ENCODE results near the gene ZDHHC12.
"Not testable (repeated sequence)": the region's sequence is repeated elsewhere in the genome, so short reads cannot be mapped to it uniquely, and the experiment has no call there.

The ZDHHC12 gene

DNA sequence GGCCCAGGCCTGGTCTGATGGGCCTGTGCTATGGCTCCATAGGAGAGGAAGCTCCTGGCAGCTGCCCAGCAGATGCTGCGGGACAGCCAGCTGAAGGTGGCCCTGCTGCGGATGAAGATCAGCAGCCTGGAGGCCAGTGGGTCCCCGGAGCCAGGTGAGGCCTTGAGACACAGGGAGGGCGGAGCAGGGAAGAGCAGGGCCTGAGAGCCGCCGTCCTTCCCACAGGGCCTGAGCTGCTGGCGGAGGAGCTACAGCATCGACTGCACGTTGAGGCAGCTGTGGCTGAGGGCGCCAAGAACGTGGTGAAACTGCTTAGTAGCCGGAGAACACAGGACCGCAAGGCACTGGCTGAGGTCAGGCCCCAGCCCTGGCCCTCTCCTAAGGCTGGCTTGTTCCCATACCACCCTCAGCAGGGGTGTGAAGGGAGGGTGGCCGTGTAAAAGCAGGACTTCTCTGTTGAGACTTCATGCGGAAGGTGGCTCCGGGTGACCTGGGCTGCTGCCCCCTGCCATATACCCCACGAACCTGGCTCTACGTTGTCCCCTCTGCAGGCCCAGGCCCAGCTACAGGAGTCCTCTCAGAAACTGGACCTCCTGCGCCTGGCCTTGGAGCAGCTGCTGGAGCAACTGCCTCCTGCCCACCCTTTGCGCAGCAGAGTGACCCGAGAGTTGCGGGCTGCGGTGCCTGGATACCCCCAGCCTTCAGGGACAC, 17.1 kb downstream of the ZDHHC12 start:
- no peak for DNase-seq

DNA sequence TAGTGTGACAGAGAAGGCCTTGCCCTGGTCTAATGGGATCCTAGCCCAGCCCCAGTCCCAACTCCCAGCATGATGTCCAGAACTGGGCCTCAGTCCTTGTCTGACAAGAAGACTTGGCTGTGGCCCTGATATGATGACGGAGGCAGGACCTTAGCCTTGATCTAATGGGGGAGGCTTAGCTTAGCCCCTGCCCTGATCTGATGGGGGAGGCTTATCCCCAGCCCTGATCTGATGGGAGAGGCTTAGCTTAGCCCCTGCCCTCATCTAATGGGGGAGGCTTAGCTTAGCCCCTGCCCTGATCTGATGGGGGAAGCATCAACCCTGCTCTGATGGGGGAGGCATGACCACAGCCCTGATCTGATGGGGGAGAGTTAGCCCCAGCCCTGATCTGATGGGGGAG, 17.9 kb downstream of the ZDHHC12 start:
- DNase-seq: no peak

DNA sequence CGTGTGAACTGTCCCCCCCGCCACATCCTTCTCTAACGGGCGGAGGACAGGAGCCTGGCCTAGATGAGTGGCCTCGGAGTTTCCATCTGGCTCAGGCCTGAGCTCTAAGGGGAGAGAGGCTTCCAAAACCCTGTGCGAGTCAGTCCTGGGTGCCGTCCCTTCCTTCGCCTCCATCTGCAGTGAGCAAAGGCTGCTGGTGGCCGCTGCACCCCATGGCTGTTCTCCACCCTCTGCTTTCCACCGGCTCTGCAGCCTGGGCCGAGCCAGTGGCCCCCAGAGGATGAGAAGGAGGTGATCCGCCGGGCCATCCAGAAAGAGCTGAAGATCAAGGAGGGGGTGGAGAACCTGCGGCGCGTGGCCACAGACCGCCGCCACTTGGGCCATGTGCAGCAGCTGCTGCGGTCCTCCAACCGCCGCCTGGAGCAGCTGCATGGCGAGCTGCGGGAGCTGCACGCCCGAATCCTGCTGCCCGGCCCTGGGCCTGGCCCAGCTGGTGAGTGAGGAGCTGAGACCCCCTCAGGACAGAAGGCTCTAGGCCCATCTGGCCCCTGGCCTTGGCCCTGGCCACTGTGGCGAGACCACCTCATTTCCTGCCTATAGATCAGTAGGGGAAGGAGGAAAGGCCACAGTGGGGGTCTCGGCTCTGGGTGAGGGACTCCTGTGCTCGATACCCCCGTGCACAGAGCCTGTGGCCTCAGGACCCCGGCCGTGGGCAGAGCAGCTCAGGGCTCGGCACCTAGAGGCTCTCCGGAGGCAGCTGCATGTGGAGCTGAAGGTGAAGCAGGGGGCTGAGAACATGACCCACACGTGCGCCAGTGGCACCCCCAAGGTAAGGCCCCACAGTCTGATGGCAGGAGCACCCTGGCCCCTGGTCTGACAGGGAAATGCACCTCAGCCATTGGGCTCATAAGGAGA, 18.6 kb downstream of the ZDHHC12 start:
- no peak for DNase-seq

DNA sequence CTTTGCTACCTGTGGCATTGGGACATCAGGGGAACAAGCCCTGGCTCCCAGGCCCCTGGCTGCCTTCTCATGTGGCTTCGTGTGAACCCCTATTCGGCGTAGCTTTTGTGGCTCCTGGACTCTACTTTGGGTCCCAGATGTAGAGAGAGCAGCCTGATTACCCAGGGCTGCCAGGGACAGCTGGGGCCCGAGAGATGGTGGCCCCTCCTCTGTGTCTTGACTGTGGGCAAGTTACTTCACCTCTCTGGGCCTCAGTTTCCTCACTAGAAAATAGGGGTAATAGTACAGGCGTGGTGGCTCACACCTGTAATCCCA, 19.6 kb downstream of the ZDHHC12 start:
- DNase-seq: no peak

DNA sequence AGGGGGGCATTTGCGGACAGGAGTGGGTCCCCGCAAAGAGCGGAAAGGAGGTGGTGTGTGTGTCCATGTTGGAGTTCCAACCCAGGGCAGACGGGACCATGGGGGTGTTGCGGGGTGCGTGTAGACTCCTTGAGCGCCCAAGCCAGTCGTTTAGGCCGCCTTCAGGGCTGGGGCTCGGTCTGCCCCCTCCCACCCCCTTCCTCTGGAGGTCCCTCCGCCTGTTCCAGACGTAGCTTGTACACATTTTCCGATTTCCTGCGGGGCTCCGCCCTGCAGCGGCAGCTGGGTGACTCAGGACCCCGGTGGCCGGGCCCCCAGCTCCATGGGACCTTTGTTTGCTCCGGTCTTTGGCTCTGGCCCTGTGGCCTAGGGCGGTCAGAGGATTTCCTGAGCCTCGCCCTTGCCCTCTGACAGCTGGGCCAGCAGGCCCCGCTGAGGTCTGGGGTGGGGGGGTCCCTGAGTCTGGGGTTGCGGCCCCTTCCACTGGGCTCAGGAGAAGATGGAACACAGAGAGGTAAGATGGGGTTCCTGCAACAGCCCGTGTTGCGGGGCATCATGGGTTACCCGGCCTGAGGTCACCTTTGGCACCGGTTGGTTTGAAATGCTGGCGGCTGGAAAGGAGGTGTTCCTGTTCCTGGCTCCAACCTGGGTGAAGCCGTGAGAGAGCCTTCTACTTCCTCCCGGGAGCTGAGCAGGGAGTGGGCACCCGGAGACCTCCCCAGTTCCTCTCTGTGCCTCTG, 20.1 kb downstream of the ZDHHC12 start:
- DNase-seq: no peak

DNA sequence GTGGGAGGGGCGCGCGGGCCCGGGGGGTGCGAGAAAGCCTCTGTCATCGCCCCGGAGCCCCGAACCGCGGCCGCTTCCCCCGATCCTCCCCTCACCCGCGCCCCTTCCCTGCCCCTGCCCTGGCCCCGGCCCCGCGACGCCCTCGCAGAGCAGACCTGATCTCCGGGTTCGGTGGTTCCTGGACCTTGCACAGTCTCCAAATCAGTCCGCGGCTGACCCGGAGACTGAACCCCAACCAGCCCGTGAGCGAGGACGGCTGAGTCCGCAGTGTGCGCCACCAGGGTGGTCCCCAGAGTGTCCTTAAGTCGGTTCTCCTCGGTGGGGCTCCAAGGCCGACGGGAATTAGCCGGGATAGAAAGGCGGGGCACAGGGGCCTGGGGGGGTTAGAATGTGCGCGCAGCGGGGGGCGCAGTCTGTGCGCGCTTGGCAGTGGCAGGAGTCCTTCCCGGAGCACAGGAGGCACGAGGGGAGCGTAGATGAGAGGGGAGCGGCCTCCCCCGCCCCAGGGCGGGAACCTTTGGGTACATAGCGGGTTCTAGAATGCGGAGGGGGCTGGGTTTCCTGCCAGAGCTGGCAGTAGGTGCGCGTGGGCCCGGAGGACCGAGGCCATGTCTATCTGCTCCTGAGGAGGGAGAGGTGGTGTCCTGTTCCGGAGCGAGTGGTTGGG, 20.8 kb downstream of the ZDHHC12 start:
- no peak for DNase-seq

DNA sequence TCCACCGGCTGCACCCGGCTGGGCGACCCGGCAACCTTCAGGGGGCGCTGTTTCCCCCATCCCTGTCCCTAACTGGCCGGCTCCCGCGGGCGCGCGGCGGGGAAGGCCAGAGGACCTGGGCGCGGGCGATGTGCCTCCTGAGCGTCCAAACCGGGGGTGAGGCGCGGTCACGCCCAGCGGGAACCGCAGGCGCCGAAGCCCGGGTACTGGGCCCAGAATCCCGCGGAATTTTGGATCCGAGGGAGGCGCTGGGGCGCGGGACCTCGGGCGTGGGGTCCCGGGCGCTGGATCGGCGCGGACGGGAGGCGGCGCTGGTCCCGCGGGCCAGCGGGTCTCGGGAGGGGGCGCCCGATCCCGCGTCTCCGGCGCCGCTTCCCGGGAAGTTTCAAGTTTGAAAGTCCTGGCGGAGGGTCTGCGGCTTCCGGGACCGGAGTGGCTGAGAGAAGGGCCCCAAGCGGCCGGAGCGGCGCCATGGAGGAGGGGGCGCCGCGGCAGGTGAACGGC, 21.4 kb downstream of the ZDHHC12 start, which contains the start of gene PKN3:
Gene PKN3 (plus strand): TSS at position 59 of the 504 bp plus-strand sequence. CDS start 413 bp downstream, at position 472.
- DNase-seq: peak; percentile 77

DNA sequence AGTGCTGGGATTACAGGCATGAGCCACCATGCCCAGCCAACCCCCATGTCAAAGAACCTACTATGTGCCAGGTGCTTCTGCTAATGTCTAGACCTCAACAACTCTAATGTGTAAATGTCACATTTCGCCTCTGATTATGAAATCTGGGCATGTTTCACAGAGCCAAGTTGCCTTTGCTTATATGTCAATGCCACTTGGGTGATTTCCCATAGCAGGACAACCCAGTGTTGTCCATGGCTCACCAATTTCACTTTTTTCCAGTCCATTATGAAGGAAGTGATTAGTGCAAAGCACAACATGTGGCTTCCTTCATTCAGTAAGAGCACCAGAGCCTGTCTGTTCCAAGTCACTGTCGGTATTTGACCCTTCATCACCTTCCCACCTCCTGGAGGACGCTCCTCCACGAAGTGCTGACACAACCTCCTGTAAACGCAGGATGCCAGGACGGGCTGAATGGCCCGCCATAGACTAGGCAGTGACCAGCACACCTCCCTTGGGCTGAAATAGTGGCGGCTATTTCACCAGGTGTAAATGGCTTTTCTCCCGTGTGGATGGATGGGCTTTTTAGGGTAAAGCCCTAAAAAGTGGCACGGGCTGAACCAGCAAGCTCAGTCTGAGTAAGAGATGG, 22.6 kb downstream of the ZDHHC12 start:
- DNase-seq: no peak

DNA sequence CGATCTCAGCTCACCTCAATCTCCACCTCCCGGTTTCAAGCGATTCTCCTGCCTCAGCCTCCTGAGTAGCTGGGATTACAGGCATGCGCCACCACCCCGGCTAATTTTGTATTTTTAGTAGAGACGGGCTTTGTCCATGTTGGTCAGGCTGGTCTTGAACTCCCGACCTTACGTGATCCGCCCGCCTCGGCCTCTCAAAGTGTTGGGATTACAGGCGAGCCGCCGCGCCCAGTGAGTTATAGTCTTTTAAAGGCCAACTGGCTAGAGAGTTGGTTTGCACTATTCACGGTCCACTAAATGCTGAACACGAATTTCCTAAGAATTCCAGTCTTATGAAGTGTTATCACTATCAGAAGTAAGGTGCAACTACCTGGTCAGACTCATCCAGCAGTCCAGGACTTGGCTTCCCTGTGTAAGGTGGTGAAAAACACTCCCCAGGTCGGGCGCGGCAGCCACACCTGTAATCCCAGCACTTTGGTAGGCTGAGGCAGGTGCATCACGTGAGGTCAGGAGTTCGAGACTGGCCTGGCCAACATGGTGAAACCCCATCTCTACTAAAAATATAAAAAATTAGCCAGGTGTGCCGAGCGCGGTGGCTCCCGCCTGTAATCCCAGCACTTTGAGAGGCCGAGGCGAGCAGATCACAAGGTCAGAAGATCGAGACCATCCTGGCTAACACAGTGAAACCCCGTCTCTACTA, 24.7 kb downstream of the ZDHHC12 start:
- not testable (repeated sequence) for DNase-seq

DNA sequence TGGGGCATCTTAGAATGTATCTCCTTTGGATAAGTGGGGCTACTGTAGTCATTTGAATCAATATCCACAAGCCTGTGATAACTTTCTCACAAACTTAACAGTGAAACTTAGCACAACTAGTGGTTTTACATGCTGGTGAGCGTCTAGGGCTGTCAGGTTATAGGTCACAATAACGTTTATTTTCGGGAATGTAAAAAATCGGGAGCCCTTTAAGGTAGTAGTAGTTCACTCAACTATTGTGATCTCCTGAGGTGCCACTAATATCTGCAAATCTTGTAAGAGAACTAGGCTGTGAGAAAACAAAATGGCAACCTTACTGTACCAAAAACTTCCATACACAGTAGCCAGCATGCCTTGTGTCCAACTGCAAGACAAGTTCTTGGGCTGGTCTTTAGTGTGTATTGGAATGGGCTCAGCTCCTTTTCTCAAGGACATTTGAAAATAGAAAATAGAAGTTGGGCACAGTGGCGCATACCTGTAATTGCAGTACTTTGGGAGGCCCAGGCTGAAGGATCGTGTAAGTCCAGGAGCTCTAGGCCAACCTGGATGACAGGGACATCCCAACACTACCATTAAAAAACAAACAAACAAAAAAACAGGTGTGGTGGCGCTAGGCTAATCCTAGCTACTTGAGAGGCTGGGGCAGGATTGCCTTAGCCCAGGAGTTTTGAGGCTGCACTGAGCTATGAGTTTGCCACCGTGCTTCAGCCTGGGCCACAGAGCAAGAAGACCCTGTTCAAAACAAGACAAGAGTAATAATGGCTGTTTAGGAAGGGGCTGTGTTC, 26.8 kb downstream of the ZDHHC12 start:
- DNase-seq: no peak

DNA sequence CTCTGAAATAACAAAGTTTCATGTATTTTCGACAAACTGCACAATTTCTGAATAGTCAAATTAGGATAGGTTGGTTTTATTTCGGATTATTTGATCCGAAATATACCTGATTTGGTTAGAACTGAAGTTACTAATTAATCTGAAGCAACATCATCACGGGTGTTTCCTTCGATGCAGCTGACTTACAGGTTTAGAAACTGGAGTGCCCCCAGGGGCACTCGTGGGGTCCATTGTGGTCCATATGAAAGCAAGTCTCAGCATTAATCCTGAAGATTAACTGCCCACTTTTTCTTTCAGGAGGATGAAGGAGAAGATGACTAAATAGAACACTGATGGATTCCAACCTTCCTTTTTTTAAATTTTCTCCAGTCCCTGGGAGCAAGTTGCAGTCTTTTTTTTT, 29.6 kb downstream of the ZDHHC12 start:
- no peak for DNase-seq

DNA sequence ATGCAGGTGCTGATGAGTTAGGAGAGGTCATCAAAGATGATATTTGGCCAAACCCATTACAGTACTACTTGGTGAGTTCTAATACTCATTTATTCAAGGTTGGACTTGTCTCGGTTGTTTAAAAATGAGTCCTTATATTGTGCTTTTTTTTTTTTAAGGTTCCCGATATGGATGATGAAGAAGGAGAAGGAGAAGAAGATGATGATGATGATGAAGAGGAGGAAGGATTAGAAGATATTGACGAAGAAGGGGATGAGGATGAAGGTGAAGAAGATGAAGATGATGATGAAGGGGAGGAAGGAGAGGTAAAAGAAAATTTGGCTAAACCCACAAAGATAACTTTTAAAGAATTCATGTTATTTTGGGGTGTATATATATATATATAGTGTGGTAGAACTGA, 30.2 kb downstream of the ZDHHC12 start:
- DNase-seq: not testable (repeated sequence)

DNA sequence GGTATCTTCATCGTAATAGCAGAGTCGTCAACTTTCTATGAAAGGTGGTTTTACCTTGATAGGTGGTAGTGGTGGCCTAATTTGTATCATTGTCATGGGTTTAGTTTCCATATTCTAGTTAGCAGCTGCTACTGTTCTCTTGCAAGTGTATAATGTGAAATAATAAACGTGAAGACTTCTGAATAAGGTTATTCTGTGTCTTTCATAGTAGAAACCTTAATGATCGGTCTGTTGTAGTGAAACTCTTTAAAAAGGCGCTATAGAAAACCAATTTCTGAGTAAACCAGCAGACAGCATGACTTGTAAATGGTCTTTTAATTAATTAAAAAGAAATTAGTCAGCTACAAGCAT, 33.3 kb downstream of the ZDHHC12 start:
- DNase-seq: no peak

DNA sequence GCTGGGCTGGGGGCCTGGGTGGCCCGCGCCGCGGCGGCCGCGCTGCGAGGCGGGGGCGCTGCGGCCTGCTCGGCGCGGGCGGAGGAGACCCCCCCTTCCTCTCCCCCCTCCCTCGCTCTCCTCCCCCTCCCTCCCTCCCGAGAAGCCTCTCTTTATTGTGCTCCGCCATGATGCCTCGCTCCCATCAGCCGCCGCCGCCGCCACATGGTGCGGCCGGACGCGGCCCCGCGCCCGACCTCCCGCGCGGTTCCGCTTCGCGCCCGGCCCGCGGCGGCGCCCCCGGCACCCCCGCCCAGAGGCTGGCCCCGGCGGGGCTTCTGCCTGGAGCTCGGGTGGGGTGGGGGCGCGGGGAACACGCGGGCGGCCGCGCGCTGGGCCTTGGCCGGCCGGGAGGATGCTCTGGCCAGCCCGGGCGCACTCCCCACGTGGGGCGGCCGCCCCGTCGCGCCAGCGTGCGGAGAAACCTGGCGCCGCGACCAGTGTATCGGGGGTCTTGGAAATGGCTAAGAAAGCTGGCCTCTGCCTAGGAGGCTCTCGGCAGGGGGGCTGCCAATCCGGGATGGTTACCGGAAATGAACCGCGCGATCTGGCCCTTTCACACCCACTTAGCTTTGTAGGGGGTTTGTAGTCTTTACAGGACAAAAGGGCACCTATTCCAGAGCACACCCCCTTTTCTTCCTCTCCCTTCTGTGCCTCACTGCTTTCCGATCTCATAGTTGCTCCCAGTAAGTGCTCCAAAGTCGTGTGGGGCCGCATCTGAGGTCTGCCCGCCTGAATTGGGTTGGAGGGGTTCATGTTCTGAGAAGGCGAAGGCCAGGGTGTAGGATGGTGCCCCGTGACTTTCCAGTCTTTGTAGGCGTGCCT, 33.9 kb downstream of the ZDHHC12 start:
- DNase-seq: peak; percentile 56

DNA sequence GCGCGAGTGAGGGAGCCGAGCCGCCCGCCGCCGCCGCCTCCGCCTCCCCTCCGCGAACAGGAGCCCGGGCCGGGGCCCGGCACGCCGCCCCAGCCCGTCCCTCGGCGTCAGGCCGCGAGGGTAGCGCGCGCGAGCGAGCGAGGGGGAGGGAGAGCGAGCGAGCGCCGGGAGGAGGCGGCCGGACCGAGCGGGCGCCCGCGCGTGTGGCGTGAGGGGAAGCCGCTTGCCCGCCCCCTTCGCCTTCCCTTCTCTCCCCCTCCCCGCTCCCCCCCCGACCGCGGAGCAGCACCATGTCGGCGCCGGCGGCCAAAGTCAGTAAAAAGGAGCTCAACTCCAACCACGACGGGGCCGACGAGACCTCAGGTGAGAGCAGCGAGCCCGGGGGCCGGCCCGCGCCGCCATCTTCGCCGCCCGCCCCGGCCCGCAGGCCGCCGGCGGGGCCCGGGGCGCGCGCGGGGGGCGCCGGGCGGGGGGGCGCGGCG, 34.6 kb downstream of the ZDHHC12 start:
- peak; percentile 55 for DNase-seq

DNA sequence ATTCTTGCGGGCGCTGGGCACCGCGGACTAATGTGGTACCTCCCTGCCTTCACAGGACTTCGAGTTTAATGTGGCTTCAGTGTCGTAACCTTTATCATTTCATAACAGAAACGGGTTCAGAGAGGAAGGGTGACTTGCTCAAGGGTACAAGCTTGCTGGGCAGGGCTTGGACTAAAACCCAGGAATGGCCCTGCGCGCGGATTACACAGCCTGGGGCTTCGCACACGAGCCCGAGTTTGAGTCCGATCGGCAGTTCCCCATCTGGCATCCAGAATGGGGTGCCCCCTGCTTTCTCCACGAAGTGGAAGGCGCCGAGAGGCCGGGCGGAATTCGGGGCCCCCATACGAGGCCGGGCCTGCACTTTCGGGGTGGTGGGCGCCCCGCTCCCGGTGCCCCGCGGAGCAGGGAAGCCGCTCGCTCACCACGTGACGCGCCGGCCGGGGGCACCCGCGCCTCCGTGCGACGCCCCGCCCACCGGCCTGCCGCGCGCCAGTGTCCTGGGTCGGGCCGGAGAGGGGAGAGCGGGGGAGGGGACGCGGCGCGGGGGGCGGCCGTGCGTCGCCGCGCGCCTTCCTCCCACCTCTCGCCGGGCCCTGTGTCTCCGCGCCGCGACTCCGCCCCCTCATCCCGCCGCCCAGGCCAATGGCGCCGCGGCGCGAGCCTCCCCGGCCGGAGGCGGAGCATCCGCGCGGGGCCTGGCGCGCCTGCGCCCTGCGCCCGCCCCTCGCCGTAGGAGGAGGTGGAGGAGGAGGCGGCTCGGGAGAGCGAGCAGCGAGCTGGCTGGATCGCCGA, 35.2 kb downstream of the ZDHHC12 start, which contains the start of gene SET:
Gene SET (plus strand): TSS at position 722 of the 792 bp plus-strand sequence. CDS start 361 bp downstream, outside the sequence.
- peak; percentile 94 for DNase-seq

DNA sequence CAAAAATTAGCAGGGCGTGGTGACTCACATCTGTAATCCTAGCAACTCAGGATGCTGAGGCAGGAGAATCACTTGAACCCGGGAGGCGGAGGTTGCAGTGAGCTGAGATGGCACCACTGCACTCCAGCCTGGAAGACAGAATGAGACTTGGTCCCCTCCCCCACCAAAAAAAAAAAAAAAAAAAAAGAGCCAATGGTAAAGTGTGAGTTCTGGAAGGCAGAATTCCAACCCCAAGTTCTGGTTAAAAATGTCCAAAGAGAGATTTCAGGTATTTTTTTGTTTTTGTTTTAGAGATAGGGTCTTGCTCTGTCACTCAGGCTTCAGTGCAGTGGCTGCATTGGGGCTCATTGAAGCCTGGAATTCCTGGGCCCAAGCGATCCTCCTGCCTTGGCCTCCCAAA, 36.5 kb downstream of the ZDHHC12 start:
- no peak for DNase-seq

DNA sequence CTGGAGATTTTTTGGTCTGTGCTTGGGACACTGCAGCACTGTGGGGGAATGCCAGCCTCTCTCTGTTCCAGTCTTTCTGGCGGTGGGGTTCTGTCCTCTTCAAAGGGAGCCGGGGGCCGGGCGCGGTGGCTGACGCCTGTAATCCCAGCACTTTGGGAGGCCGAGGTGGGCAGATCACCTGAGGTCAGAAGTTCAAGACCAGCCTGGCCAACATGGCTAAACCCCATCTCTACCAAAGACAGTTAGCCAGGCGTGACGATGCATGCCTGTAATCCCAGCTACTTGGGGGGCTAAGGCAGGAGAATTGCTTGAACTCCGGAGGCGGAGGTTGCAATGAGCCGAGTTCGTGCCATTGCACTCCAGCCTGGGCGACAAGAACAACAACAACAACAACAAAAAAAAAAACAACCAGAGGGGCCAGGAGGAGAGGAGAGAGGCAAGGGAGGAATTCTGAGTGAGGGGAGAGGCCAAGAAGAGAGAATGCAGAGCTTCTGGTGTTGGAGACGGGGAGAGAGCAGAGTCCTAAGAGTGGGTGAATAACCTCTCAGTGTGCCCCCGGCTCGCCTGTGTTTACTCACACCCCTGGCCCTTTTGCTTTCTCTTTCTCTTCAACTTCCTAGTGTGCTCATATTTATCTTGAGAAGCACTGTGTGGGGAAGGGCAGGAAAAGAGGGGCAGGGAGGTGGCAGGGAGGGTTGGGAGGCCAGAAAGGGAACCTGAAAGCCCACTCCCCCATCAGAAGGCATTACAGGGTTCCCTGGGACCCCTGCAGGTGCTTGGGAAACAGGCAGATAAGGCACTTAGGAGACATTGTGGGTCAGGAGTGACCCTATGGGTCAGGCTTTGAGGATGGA, 38.1 kb downstream of the ZDHHC12 start:
- DNase-seq: no peak

All from HCEC 1CT (cell line).